Posterior vena cava (tissue), 2 donors: ENCODE measurements around the gene C1QA. TPM values are rescaled to one million over a fixed set of nuclear protein-coding genes. Genes with fewer than 3 reads are reported as not detected.
A peak's percentile ranks its signal among the peaks of the same experiment; 100 is the strongest.

Source experiments
- DNase-seq: peaks from one replicate; pipeline ENCODE4 v3.0.0-alpha.2; 2020; ENCODE audit warnings: low spot score
- intact Hi-C, 2 donors: fragments of 100-400 bp; cut with DNase I; formaldehyde crosslinking; loops; one replicate each; pipeline versions ENCODE4 v1.14.1 to v1.14.2; 2022 to 2023
- total RNA-seq, 2 donors: library from RNA; stranded (reverse); fragmentation: NEBNext Ultra II Directional; extraction: Animal tissue kit (Norgen Biotek cat#: 25700); gene quantifications; one replicate each; pipeline ENCODE4 v1.2.1, GENCODE V29; 2021
- donor health status: DM: yes; HTN: yes; CAD: no.
- donor health status: DM: yes; HTN: yes; CAD: no.

Gene C1QA
- total RNA-seq, 2 donors from 2014 or later: 72.6 to 301 TPM

- intact Hi-C loops: loop anchor here in 1 of 2 donors (10.0 kb wide), 1 partner anchor 101 kb away; no protein-coding TSS in a partner anchor
- DNase-seq: no peak
Observed at GRCh38 chr1:22635436-22635835, 992 bp upstream of the C1QA start.

GRCh38 chr1:22636927-22637326 is 499 bp downstream of the C1QA start:
- intact Hi-C loops: loop anchor here in 1 of 2 donors (10.0 kb wide), 1 partner anchor 102 kb away; no protein-coding TSS in a partner anchor
- no peak for DNase-seq

GRCh38 chr1:22637907-22638445 is 1.5 kb downstream of the C1QA start:
- intact Hi-C loops: loop anchor here in 1 of 2 donors (10.0 kb wide), 1 partner anchor 103 kb away; no protein-coding TSS in a partner anchor
- DNase-seq: no peak

- intact Hi-C loops: loop anchor here in 1 of 2 donors (10.0 kb wide), 1 partner anchor 104 kb away; no protein-coding TSS in a partner anchor
- DNase-seq: no peak
Observed at GRCh38 chr1:22638476-22639234, 2.2 kb downstream of the C1QA start.

- DNase-seq: no peak
- intact Hi-C loops: loop anchor here in 1 of 2 donors (10.0 kb wide), 1 partner anchor 104 kb away; no protein-coding TSS in a partner anchor
Observed at GRCh38 chr1:22639286-22639685, 2.9 kb downstream of the C1QA start.

GRCh38 chr1:22641247-22641646 is 4.8 kb downstream of the C1QA start:
- intact Hi-C loops: loop anchor here (2.0 to 10.0 kb wide), 4 partner anchors 116 to 526 kb away; no protein-coding TSS in a partner anchor

GRCh38 chr1:22641906-22642636 is 5.6 kb downstream of the C1QA start:
- DNase-seq: peak; percentile 96
- intact Hi-C loops: loop anchor here (2.0 to 10.0 kb wide), 4 partner anchors 117 to 527 kb away; no protein-coding TSS in a partner anchor

More at GRCh38 chr1:22641247-22641646, 4.8 kb downstream of the C1QA start:
- no peak for DNase-seq

- intact Hi-C loops: loop anchor here (5.0 to 10.0 kb wide), 3 partner anchors 119 to 529 kb away; no protein-coding TSS in a partner anchor
- DNase-seq: no peak
Observed at GRCh38 chr1:22643381-22643780, 7.0 kb downstream of the C1QA start, which contains the start of gene C1QC. C1QC (plus strand) TSS chr1:22643633; CDS start chr1:22644024, 391 bp downstream.

- intact Hi-C loops: loop anchor here (5.0 to 10.0 kb wide), 3 partner anchors 119 to 529 kb away; no protein-coding TSS in a partner anchor
- no peak for DNase-seq
Observed at GRCh38 chr1:22643928-22644327, 7.5 kb downstream of the C1QA start.

- intact Hi-C loops: loop anchor here (10.0 kb wide), 2 partner anchors 121 to 531 kb away; no protein-coding TSS in a partner anchor
- peak; percentile 85 for DNase-seq
Observed at GRCh38 chr1:22645931-22646330, 9.5 kb downstream of the C1QA start.

- intact Hi-C loops: loop anchor here (10.0 kb wide), 2 partner anchors 122 to 532 kb away; no protein-coding TSS in a partner anchor
Observed at GRCh38 chr1:22646384-22646783, 10.0 kb downstream of the C1QA start.

GRCh38 chr1:22650089-22650693 is 13.8 kb downstream of the C1QA start:
- no peak for DNase-seq
- intact Hi-C loops: no loop called here

More at GRCh38 chr1:22646384-22646783, 10.0 kb downstream of the C1QA start:
- DNase-seq: no peak

GRCh38 chr1:22651941-22652856 is 15.8 kb downstream of the C1QA start:
- intact Hi-C loops: no loop called here

GRCh38 chr1:22652881-22653316 is 16.5 kb downstream of the C1QA start, which contains the start of gene C1QB:
C1QB (plus strand) TSS chr1:22653236; CDS start chr1:22659463, 6,227 bp downstream.
- peak; percentile 89 for DNase-seq

More at GRCh38 chr1:22651941-22652856, 15.8 kb downstream of the C1QA start:
- no peak for DNase-seq

GRCh38 chr1:22654692-22655091 is 18.3 kb downstream of the C1QA start:
- intact Hi-C loops: no loop called here
- DNase-seq: no peak

More at GRCh38 chr1:22652881-22653316, 16.5 kb downstream of the C1QA start, which contains the start of gene C1QB:
- intact Hi-C loops: no loop called here

- no peak for DNase-seq
- intact Hi-C loops: no loop called here
Observed at GRCh38 chr1:22658385-22659163, 22.1 kb downstream of the C1QA start.
